ENCODE measurements around the gene SLC10A4. TPM values are rescaled to one million over a fixed set of nuclear protein-coding genes. Genes with fewer than 3 reads are reported as not detected.
"Not testable (repeated sequence)": the region's sequence is repeated elsewhere in the genome, so short reads cannot be mapped to it uniquely, and the experiment has no call there.

SLC10A4 gene
- 1 to 10 TPM in 3 of 4 donors, under 1 TPM in 1; 0.99 to 3.0 (median 2.6) TPM for total RNA-seq
- under 1 TPM in 1 of 3 donors, not detected in 2; 0.73 TPM for polyA plus RNA-seq

- Histone ChIP-seq H3K27me3 (peaks cover 23 to 77% (median 52%) of the 10 kb centered on the region in 3 donors), H3K36me3 (no peaks in the 10 kb centered on the region), H3K4me1 (peaks cover 0 to 14% (median 9%) of the 10 kb centered on the region in 4 donors), H3K9me3 (no peaks in the 10 kb centered on the region), H3K4me3 (peak within 1 kb of the TSS in 3 of 4 donors; percentile 17 to 34 (median 30)), H3K27ac (no peak within 1 kb of the TSS)
- 3% methylated on average over 85 of the region's 85 CpGs for WGBS, 2 donors
- intact Hi-C loops (cut with DNase I): no loop called here
- no peak for TF ChIP-seq CTCF (IDR thresholded peaks at IDR 0.05)
- no peak for TF ChIP-seq POLR2A (IDR thresholded peaks at IDR 0.05)
- no peak for TF ChIP-seq POLR2AphosphoS5 (IDR thresholded peaks at IDR 0.05)
- no peak for TF ChIP-seq EP300 (IDR thresholded peaks at IDR 0.05)
- no peak for DNase-seq
Measured at GRCh38 chr4:48483006-48483776, at the start of gene SLC10A4. Gene SLC10A4, plus strand, starts transcription at chr4:48483343. Its CDS starts 219 bp downstream, at chr4:48483562.

GRCh38 chr4:48436318-48436717 is 46.8 kb upstream of the SLC10A4 start:
- intact Hi-C loops (cut with DNase I): no loop called here
- Histone ChIP-seq H3K36me3 (no peaks in the 10 kb centered on the region), H3K9me3 (no peaks in the 10 kb centered on the region), H3K27me3 (no peaks in the 10 kb centered on the region), H3K4me3 (no peak overlapping the region), H3K27ac (no peak overlapping the region), H3K4me1 (no peaks in the 10 kb centered on the region)
- WGBS, 2 donors: 56 to 82% methylated on average over 1 of the region's 1 CpG
- no peak for TF ChIP-seq POLR2AphosphoS5 (IDR thresholded peaks at IDR 0.05)
- TF ChIP-seq EP300 (IDR thresholded peaks at IDR 0.05): no peak
- no peak for TF ChIP-seq POLR2A (IDR thresholded peaks at IDR 0.05)
- TF ChIP-seq CTCF (IDR thresholded peaks at IDR 0.05): no peak
- DNase-seq: no peak

- intact Hi-C loops (cut with DNase I): no loop called here
- WGBS, 2 donors: 81 to 86% methylated on average over 2 of the region's 2 CpGs
Measured at GRCh38 chr4:48439988-48440387, 43.2 kb upstream of the SLC10A4 start.

GRCh38 chr4:48440914-48441313 is 42.2 kb upstream of the SLC10A4 start:
- H3K27ac ChIP-seq; H3K9me3 ChIP-seq; DNase-seq; intact Hi-C loops (cut with DNase I); H3K27me3 ChIP-seq; H3K4me1 ChIP-seq; H3K4me3 ChIP-seq; H3K36me3 ChIP-seq: not testable (repeated sequence)
- WGBS, 2 donors: 82 to 84% methylated on average over 5 of the region's 5 CpGs

More at GRCh38 chr4:48439988-48440387, 43.2 kb upstream of the SLC10A4 start:
- no peak for DNase-seq
- Histone ChIP-seq H3K4me3 (no peak overlapping the region), H3K36me3 (no peaks in the 10 kb centered on the region), H3K27ac (no peak overlapping the region), H3K4me1 (no peaks in the 10 kb centered on the region), H3K27me3 (no peaks in the 10 kb centered on the region), H3K9me3 (no peaks in the 10 kb centered on the region)
- TF ChIP-seq EP300 (IDR thresholded peaks at IDR 0.05) (no peak), POLR2A (IDR thresholded peaks at IDR 0.05) (no peak)

GRCh38 chr4:48445704-48446103 is 37.4 kb upstream of the SLC10A4 start:
- WGBS, 2 donors: 2 to 12% methylated on average over 3 of the region's 3 CpGs

More at GRCh38 chr4:48445704-48446103, 37.4 kb upstream of the SLC10A4 start:
- H3K27ac ChIP-seq: no peak overlapping the region
- no peaks in the 10 kb centered on the region for H3K36me3 ChIP-seq
- H3K9me3 ChIP-seq: no peaks in the 10 kb centered on the region
- TF ChIP-seq POLR2A (IDR thresholded peaks at IDR 0.05): no peak
- no peak for TF ChIP-seq POLR2AphosphoS5 (IDR thresholded peaks at IDR 0.05)
- no peak for TF ChIP-seq EP300 (IDR thresholded peaks at IDR 0.05)
- TF ChIP-seq CTCF (IDR thresholded peaks at IDR 0.05): peak in 2 of 4 experiments; percentile 32 to 57
- no peaks in the 10 kb centered on the region for H3K4me1 ChIP-seq
- no peaks in the 10 kb centered on the region for H3K27me3 ChIP-seq
- DNase-seq: no peak
- intact Hi-C loops (cut with DNase I): no loop called here
- no peak overlapping the region for H3K4me3 ChIP-seq
